HG03196 (cell line): Measurements from ENCODE around the gene PPP6R1.

Experiments used
- ATAC-seq: cut with Tn5 transposase; IDR thresholded peaks from one replicate; pipeline ENCODE4 v1.9.1; 2021; ENCODE audit not compliant: unreplicated experiment

Gene PPP6R1

GRCh38 chr19:55186080-55186479 is 72.7 kb downstream of the PPP6R1 start:
- no peak for ATAC-seq

- no peak for ATAC-seq
Observed at GRCh38 chr19:55181740-55182139, 77.1 kb downstream of the PPP6R1 start.
